Keratinocyte (primary cell): ENCODE data around the gene MBP. TPM values are rescaled to one million over a fixed set of nuclear protein-coding genes. Genes with fewer than 3 reads are reported as not detected.
A peak's percentile ranks its signal among the peaks of the same experiment; 100 is the strongest.

Experiments used
- DNase-seq: peaks from one replicate; pipeline ENCODE4 v3.0.0-alpha.2; 2011; ENCODE audit warnings: low read depth, missing footprints, low spot score
- FAIRE-seq: peaks from 2 replicates; lab custom pipeline; 2011; peaks lifted over from hg19 to GRCh38; lab: Jason Lieb, UNC
- H2AFZ ChIP-seq: 2 replicates; pipeline ENCODE4 v1.6.0; 2012; ENCODE audit warnings: low read length, control low read depth, inconsistent platforms; ENCODE audit not compliant: control insufficient read depth
- H3K27ac ChIP-seq: 2 replicates; pipeline ENCODE4 v1.5.1; 2011; ENCODE audit warnings: low read length; ENCODE audit not compliant: control insufficient read depth, insufficient read depth
- H3K27me3 ChIP-seq: 3 replicates; pipeline ENCODE4 v1.6.0; 2011; ENCODE audit warnings: low read length; ENCODE audit not compliant: control insufficient read depth, insufficient read depth; ENCODE audit errors: extremely low read depth
- H3K36me3 ChIP-seq, 2 experiments: 2 replicates in 1 of 2; 3 replicates in 1 of 2; pipeline ENCODE4 v1.5.1; 2011; ENCODE audit warnings: low read length in 2 of 2, mild to moderate bottlenecking in 1 of 2; ENCODE audit not compliant: control insufficient read depth in 2 of 2, insufficient read depth in 2 of 2; ENCODE audit errors: extremely low read depth in 1 of 2
- H3K4me1 ChIP-seq: 3 replicates; pipeline ENCODE4 v1.5.1; 2011; ENCODE audit warnings: low read length; ENCODE audit not compliant: control insufficient read depth, insufficient read depth; ENCODE audit errors: extremely low read depth
- H3K4me2 ChIP-seq: 3 replicates; pipeline ENCODE4 v1.6.0; 2011; ENCODE audit warnings: low read depth, low read length; ENCODE audit not compliant: control insufficient read depth, insufficient read depth; ENCODE audit errors: extremely low read depth
- H3K4me3 ChIP-seq, 3 experiments: fragments of 200-600 bp in 1 of 3; sonication (generic) in 1 of 3; 2 replicates in 2 of 3; 3 replicates in 1 of 3; pipeline ENCODE4 v1.5.1; 2011 to 2016; ENCODE audit warnings: low read length in 3 of 3, mild to moderate bottlenecking in 3 of 3, control low read depth in 2 of 3, inconsistent platforms in 1 of 3, low read depth in 1 of 3, mixed read lengths in 1 of 3, mixed run types in 1 of 3, moderate library complexity in 1 of 3; ENCODE audit not compliant: control insufficient read depth in 2 of 3, insufficient read depth in 2 of 3; ENCODE audit errors: extremely low read depth in 1 of 3
- H3K79me2 ChIP-seq: 2 replicates; pipeline ENCODE4 v1.6.0; 2012; ENCODE audit warnings: low read length; ENCODE audit not compliant: control insufficient read depth, insufficient read depth
- H3K9ac ChIP-seq: 3 replicates; pipeline ENCODE4 v1.6.0; 2011; ENCODE audit warnings: low read length; ENCODE audit not compliant: control insufficient read depth, insufficient read depth; ENCODE audit errors: extremely low read depth
- H3K9me1 ChIP-seq: 3 replicates; pipeline ENCODE4 v1.6.0; 2011; ENCODE audit warnings: low read length; ENCODE audit not compliant: control insufficient read depth, insufficient read depth; ENCODE audit errors: extremely low read depth
- H3K9me3 ChIP-seq: 2 replicates; pipeline ENCODE4 v1.5.1; 2012; ENCODE audit warnings: low read depth, low read length; ENCODE audit not compliant: control insufficient read depth
- H4K20me1 ChIP-seq: 3 replicates; pipeline ENCODE4 v1.6.0; 2011; ENCODE audit warnings: low read length; ENCODE audit not compliant: control insufficient read depth, insufficient read depth; ENCODE audit errors: extremely low read depth
- CTCF ChIP-seq, 3 experiments: IDR thresholded peaks in 1 of 3; conservative IDR thresholded peaks in 1 of 3; optimal IDR thresholded peaks in 1 of 3; 2 replicates in 2 of 3; 3 replicates in 1 of 3; pipeline versions ENCODE3 to v1.5.1; 2011; ENCODE audit warnings: low read length in 3 of 3, mild to moderate bottlenecking in 3 of 3, moderate library complexity in 2 of 3, control low read depth in 1 of 3, inconsistent platforms in 1 of 3; ENCODE audit not compliant: insufficient read depth in 2 of 3; ENCODE audit errors: extremely low read depth in 1 of 3
- EZH2 ChIP-seq: IDR thresholded peaks from one replicate; pipeline ENCODE4 v1.6.1; 2012; ENCODE audit warnings: inconsistent platforms, mild to moderate bottlenecking, low read length, moderate library complexity
- dilution Hi-C: fragments of 300-500 bp; cut with MboI; formaldehyde crosslinking; loops from one replicate; pipeline ENCODE4 v1.7.0; 2020; ENCODE audit warnings: low sequenced_read_pairs; ENCODE audit not compliant: extremely low pct_ligation_motif_present
- polyA plus RNA-seq, 5 experiments: library from polyadenylated mRNA; depleted of rRNA in 3 of 5; stranded (reverse) in 3 of 5; stranded (forward) in 1 of 5; unstranded in 1 of 5; fragments of >200 nt; gene quantifications; 1 replicate in 1 of 5; 2 replicates in 3 of 5; 3 replicates in 1 of 5; pipeline versions ENCODE4 v1.2.1 to v1.2.3, GENCODE V29; 2011 to 2012; ENCODE audit warnings: missing spikeins in 2 of 5, low read depth in 1 of 5, low replicate concordance in 1 of 5

The MBP gene
- polyA plus RNA-seq, 1 donor (not counting 4 experiments of a cell fraction or from before 2014, with no cell fraction given) = 38.7 TPM

- no peaks in the 10 kb centered on the region for H3K9me3 ChIP-seq
- peak overlapping the region; percentile 94 for H3K27ac ChIP-seq
- FAIRE-seq (no peak), DNase-seq (no peak)
- peak overlapping the region; percentile 72 for H3K4me2 ChIP-seq
- no peaks in the 10 kb centered on the region for H3K9me1 ChIP-seq
- peak overlapping the region; percentile 81 for H3K9ac ChIP-seq
- H3K4me3 ChIP-seq = peak overlapping the region; percentile 62 to 89 (median 71)
- no peaks in the 10 kb centered on the region for H4K20me1 ChIP-seq
- H3K79me2 ChIP-seq = peaks cover 32% of the 10 kb centered on the region
- no peaks in the 10 kb centered on the region for H3K27me3 ChIP-seq
- TF ChIP-seq EZH2 (no peak), CTCF (optimal IDR thresholded peaks at IDR 0.05 in 1 of 3, IDR thresholded peaks at IDR 0.05 in 1 of 3, conservative IDR thresholded peaks at IDR 0.05 in 1 of 3; ENCODE audit: extremely low read depth in 1 of 3, insufficient read depth in 2 of 3, low read length in 3 of 3) (no peak)
- H3K4me1 ChIP-seq = peaks cover 42% of the 10 kb centered on the region
- dilution Hi-C loops = no loop called here
- H3K36me3 ChIP-seq = peaks cover 0 to 3% of the 10 kb centered on the region in 2 experiments
- H2AFZ ChIP-seq = no peak overlapping the region
Observed at GRCh38 chr18:77131100-77131651, 1.4 kb downstream of the MBP start.

GRCh38 chr18:77130229-77131099 is 2.1 kb downstream of the MBP start:
- H4K20me1 ChIP-seq = no peaks in the 10 kb centered on the region

More at GRCh38 chr18:77130229-77131099, 2.1 kb downstream of the MBP start:
- H3K36me3 ChIP-seq = peaks cover 0 to 3% of the 10 kb centered on the region in 2 experiments
- peak overlapping the region; percentile 72 for H3K4me2 ChIP-seq
- H3K27ac ChIP-seq = peak overlapping the region; percentile 94
- H3K9me3 ChIP-seq = no peaks in the 10 kb centered on the region
- H3K79me2 ChIP-seq = peaks cover 39% of the 10 kb centered on the region
- no peaks in the 10 kb centered on the region for H3K9me1 ChIP-seq
- DNase-seq = no peak
- no peaks in the 10 kb centered on the region for H3K27me3 ChIP-seq
- peak overlapping the region; percentile 62 to 89 (median 71) for H3K4me3 ChIP-seq
- H3K4me1 ChIP-seq = peaks cover 49% of the 10 kb centered on the region
- TF ChIP-seq CTCF (optimal IDR thresholded peaks at IDR 0.05 in 1 of 3, IDR thresholded peaks at IDR 0.05 in 1 of 3, conservative IDR thresholded peaks at IDR 0.05 in 1 of 3; ENCODE audit: extremely low read depth in 1 of 3, insufficient read depth in 2 of 3, low read length in 3 of 3) (no peak), EZH2 (no peak)
- no peak for FAIRE-seq
- dilution Hi-C loops = no loop called here
- H2AFZ ChIP-seq = no peak overlapping the region
- H3K9ac ChIP-seq = peak overlapping the region; percentile 81
